HG03103 (cell line): ENCODE data around the gene P2RY8.
"Not testable (repeated sequence)": the region's sequence is repeated elsewhere in the genome, so short reads cannot be mapped to it uniquely, and the experiment has no call there.

Experiments used
- ATAC-seq: cut with Tn5 transposase; IDR thresholded peaks from one replicate; pipeline ENCODE4 v1.9.1; 2021; ENCODE audit warnings: low read depth; ENCODE audit not compliant: unreplicated experiment

Gene P2RY8

GRCh38 chrX:1489354-1489753 is 47.6 kb downstream of the P2RY8 start:
- ATAC-seq: not testable (repeated sequence)

GRCh38 chrX:1488745-1489144 is 48.2 kb downstream of the P2RY8 start:
- ATAC-seq: no peak

- no peak for ATAC-seq
Measured at GRCh38 chrX:1488141-1488540, 48.8 kb downstream of the P2RY8 start.

- no peak for ATAC-seq
Measured at GRCh38 chrX:1487401-1487800, 49.6 kb downstream of the P2RY8 start.

- ATAC-seq: no peak
Measured at GRCh38 chrX:1486749-1487361, 50.1 kb downstream of the P2RY8 start.

- no peak for ATAC-seq
Measured at GRCh38 chrX:1486177-1486576, 50.8 kb downstream of the P2RY8 start.

GRCh38 chrX:1485033-1485432 is 52.0 kb downstream of the P2RY8 start:
- no peak for ATAC-seq

GRCh38 chrX:1484638-1485019 is 52.4 kb downstream of the P2RY8 start:
- ATAC-seq: no peak

GRCh38 chrX:1483843-1484637 is 52.9 kb downstream of the P2RY8 start:
- ATAC-seq: peak; percentile 52

- ATAC-seq: not testable (repeated sequence)
Measured at GRCh38 chrX:1482530-1482928, 54.5 kb downstream of the P2RY8 start.

- peak; percentile 43 for ATAC-seq
Measured at GRCh38 chrX:1481636-1482529, 55.1 kb downstream of the P2RY8 start.

- ATAC-seq: no peak
Measured at GRCh38 chrX:1480082-1480785, 56.8 kb downstream of the P2RY8 start.

- ATAC-seq: no peak
Measured at GRCh38 chrX:1477801-1478458, 59.1 kb downstream of the P2RY8 start.

GRCh38 chrX:1477229-1477628 is 59.8 kb downstream of the P2RY8 start:
- no peak for ATAC-seq

GRCh38 chrX:1476682-1477081 is 60.3 kb downstream of the P2RY8 start:
- no peak for ATAC-seq

- ATAC-seq: no peak
Measured at GRCh38 chrX:1475881-1476280, 61.1 kb downstream of the P2RY8 start.

GRCh38 chrX:1475481-1475880 is 61.5 kb downstream of the P2RY8 start:
- ATAC-seq: no peak

- ATAC-seq: not testable (repeated sequence)
Measured at GRCh38 chrX:1474593-1474992, 62.4 kb downstream of the P2RY8 start.

GRCh38 chrX:1472975-1473374 is 64.0 kb downstream of the P2RY8 start:
- ATAC-seq: no peak

- ATAC-seq: peak; percentile 34
Measured at GRCh38 chrX:1468250-1468772, 68.7 kb downstream of the P2RY8 start.
